ENCODE results near the gene DYDC2.
"Not testable (repeated sequence)": the region's sequence is repeated elsewhere in the genome, so short reads cannot be mapped to it uniquely, and the experiment has no call there.

DYDC2 gene

DNA sequence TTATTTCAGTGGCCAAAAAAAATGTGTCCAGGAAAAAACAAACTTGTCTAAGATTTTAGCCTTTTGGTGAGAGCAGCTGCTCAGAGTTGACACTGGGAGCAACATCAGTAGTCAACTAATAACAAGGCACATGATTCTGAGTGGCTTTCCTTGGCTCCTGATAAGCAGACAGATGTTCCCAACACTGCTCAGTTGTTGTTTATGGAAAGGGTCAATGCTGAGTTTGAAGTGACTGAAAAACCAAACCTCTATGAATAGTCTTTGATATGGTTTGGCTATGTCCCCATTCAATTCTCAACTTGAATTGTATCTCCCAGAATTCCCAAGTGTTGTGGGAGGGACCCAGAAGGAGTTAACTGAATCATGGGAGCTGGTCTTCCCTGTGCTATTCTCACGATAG, 12.3 kb upstream of the DYDC2 start:
- no peak overlapping the region for H3K4me3 ChIP-seq (ENCODE audit: low read depth, low read length)
- TF ChIP-seq, protein P1, sequence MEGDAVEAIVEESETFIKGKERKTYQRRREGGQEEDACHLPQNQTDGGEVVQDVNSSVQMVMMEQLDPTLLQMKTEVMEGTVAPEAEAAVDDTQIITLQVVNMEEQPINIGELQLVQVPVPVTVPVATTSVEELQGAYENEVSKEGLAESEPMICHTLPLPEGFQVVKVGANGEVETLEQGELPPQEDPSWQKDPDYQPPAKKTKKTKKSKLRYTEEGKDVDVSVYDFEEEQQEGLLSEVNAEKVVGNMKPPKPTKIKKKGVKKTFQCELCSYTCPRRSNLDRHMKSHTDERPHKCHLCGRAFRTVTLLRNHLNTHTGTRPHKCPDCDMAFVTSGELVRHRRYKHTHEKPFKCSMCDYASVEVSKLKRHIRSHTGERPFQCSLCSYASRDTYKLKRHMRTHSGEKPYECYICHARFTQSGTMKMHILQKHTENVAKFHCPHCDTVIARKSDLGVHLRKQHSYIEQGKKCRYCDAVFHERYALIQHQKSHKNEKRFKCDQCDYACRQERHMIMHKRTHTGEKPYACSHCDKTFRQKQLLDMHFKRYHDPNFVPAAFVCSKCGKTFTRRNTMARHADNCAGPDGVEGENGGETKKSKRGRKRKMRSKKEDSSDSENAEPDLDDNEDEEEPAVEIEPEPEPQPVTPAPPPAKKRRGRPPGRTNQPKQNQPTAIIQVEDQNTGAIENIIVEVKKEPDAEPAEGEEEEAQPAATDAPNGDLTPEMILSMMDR (IDR thresholded peaks at IDR 0.05; ENCODE audit: borderline replicate concordance, insufficient read depth, low read depth, low read length) = no peak

DNA sequence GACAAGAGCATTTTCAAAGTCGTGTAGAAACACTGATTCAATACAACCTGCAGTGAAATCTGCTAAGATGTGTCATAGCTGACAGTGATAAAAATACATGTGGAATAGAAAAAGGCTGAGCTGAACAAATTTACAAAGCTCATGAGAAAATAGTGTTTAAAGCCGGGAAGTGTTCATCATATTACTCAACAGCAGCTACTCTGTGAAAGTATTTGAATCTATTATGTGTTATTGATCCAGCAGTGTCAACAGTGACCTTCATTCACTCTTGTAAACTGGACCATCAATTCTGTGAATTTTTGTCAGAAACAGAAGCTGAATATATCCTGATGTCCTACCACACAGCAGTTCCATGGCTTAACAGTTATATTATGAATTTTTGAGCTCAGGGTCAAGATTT, 11.7 kb upstream of the DYDC2 start:
- TF ChIP-seq, protein P1 (IDR thresholded peaks at IDR 0.05; ENCODE audit: borderline replicate concordance, insufficient read depth, low read depth, low read length) = no peak
- H3K4me3 ChIP-seq (ENCODE audit: low read depth, low read length) = no peak overlapping the region

- H3K4me3 ChIP-seq (ENCODE audit: low read depth, low read length) = no peak overlapping the region
- TF ChIP-seq, protein P1 (IDR thresholded peaks at IDR 0.05; ENCODE audit: borderline replicate concordance, insufficient read depth, low read depth, low read length) = no peak
These were observed 6.3 kb upstream of the DYDC2 start for GRCh38 chr10:80350251-80350650.

DNA sequence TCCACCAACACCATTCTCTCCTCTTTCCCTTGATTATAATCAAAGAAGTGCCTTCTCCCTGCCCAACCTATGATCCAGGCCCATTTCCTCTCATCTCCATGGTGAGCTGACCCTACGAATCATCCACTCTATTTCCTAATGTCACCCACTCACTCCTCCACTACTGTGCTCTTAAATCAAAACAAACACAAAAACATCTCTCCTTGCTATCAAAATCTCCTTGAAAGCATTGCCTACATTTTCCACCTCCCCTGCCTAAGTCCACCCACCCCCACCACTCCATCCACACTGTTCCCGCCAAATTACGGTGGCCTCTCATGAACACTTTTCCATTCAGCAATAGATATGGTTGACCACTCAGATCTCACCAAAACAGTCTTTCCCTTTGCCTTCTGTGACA, 5.4 kb upstream of the DYDC2 start:
- TF ChIP-seq, protein P1 (IDR thresholded peaks at IDR 0.05; ENCODE audit: borderline replicate concordance, insufficient read depth, low read depth, low read length) = no peak
- H3K4me3 ChIP-seq (ENCODE audit: low read depth, low read length) = no peak overlapping the region

DNA sequence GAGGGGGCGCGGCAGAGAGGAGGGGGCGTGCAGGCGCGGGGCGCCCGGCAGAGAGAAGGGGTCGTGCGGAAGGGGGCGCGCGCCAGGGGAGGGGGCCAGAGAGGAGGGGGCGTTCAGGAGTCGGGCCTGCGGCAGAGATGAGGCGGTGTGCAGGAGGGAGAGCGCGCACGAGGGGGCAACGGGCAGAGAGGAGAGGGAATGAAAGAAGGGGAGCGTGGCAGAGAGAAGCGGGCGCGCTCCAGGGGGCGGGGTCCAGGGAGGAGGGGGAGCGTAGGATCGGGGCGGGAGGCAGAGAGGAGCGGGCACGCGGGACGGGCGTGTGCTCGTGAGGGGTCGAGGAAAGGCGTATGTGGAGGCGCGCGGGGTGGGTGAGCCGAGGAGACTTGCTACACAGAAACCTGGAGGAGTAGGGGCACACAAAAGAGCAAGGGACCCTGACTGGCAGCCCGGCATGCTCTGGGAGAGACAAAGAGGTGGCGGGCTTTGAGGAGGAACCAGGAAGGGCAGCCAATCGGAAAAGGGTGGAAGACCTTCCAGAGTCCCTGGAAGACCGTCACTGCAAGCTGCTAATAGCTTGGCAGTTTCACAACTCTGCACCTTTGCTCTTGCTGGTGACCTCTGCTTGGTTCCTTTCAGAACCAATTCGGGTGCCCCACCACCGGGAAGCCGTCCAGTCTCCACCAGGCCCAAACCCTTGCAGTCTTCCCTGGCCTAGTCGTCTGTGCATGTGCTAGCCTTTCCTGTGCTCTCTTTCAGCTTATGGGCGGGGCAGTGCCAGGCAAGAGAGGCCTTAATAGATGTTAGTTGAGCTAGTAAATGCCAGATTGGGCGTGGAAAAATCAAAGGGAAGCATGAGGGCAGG, 639 bp downstream of the DYDC2 start:
- no peak overlapping the region for H3K4me3 ChIP-seq (ENCODE audit: low read depth, low read length)
- TF ChIP-seq, protein P1 (IDR thresholded peaks at IDR 0.05; ENCODE audit: borderline replicate concordance, insufficient read depth, low read depth, low read length) = no peak

DNA sequence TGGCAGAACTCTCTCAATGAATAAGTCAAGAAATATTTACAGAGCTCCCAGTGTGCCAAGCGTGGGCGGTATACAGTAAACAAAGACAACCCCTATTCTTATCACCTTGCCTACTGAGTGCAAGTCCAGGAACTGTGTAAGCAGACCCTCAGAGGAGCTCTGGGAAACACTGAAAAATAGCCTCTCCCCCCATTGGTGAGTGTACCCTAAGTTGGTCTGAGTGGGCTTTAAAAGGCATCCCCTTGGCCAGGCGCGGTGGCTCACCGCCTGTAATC, 1.2 kb downstream of the DYDC2 start:
- no peak overlapping the region for H3K4me3 ChIP-seq (ENCODE audit: low read depth, low read length)
- TF ChIP-seq, protein P1 (IDR thresholded peaks at IDR 0.05; ENCODE audit: borderline replicate concordance, insufficient read depth, low read depth, low read length) = no peak

DNA sequence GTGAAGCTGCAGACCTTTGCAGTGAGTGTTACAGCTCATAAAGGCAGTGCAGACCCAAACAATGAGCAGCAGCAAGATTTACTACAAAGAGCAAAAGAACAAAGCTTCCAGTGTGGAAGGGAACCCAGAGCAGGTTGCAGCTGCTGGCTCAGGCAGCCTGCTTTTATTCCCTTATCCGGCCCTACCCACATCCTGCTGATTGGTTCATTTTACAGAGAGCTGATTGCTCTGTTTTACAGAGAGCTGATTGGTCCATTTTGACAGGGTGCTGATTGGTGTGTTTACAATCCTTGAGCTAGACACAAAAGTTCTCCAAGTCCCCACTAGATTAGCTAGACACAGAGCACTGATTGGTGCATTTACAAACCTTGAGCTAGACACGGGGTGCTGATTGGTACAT, 2.3 kb downstream of the DYDC2 start:
- not testable (repeated sequence) for H3K4me3 ChIP-seq (ENCODE audit: low read depth, low read length)

Data from GM12875 (cell line).